IPS DF 4.7 (cell line): ENCODE data around the gene PNMT.
"Not testable (repeated sequence)": the region's sequence is repeated elsewhere in the genome, so short reads cannot be mapped to it uniquely, and the experiment has no call there.

Experiments used
- DNase-seq: peaks from one replicate; pipeline ENCODE4 v3.0.0-alpha.2; 2013; ENCODE audit warnings: low spot score; ENCODE audit errors: extremely low read depth

The PNMT gene

GRCh38 chr17:39709319-39709997 lies 41.2 kb downstream of the PNMT start:
- DNase-seq = no peak

DNA sequence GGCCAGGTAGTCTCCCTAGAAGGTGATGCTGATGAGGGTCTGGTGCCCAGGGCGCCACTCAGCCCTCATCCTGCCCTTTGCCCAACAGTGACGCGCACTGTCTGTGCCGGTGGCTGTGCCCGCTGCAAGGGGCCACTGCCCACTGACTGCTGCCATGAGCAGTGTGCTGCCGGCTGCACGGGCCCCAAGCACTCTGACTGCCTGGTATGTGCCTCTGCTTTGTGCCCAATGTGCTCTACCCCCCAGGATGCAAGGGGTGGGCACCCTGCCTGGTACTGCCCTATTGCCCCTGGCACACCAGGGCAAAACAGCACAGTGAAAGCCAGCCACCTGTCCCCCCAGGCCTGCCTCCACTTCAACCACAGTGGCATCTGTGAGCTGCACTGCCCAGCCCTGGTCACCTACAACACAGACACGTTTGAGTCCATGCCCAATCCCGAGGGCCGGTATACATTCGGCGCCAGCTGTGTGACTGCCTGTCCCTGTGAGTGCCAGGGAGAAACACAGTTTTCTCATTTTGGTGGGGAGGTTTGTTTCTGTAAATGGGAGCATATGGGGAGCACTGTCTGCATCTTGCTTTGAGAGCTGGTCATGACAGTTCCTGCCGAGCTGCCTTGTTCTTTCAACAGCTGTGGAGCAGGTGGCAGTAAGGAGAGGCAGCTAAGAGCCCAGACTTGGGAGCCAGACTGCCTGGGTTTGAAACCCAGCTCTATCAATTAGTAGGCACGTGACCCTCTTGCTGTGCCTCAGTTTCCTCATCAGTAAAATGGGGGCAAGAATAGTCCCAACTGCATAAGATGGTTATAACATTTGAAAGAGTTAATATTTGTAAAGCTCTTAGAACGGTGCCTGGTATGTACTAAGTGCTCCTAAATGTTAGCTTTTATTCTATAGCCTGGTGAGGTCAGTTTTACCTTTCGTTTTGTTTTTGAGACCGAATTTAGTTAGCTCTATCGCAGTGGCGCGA lies 42.0 kb downstream of the PNMT start:
- no peak for DNase-seq

DNA sequence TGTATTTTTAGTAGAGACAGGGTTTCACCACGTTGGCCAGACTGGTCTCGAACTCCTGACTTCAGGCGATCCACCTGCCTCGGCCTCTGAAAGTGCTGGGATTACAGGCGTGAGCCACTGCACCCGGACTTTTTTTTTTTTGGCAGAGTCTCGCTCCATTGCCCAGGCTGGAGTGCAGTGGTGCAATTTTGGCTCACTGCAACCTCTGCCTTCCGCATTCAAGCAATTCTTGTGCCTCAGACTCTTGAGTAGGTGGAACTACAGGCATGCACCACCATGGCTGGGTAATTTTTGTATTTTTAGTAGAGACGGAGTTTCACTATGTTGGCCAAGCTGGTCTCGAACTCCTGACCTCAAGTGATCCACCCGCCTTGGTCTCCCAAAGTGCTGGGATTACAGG lies 42.8 kb downstream of the PNMT start:
- DNase-seq = not testable (repeated sequence)

GRCh38 chr17:39711851-39712250 lies 43.6 kb downstream of the PNMT start:
- DNase-seq = no peak

DNA sequence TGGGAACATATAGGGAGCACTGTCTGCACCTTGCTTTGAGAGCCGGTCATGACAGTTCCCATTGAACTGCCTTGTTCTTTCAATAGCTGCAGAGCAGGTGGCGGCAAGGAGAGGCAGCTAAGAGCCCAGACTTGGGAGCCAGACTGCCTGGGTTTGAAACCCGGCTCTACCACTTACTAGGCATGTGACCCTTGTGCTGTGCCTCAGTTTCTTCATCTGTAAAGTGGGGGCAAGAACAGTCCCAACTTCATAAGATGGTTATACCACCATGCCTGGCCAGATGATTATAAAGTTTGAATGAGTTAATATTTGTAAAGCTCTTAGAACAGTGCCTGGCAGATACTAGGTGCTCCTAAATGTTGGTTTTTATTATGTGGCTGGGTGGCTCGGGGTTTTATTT lies 46.0 kb downstream of the PNMT start:
- no peak for DNase-seq

DNA sequence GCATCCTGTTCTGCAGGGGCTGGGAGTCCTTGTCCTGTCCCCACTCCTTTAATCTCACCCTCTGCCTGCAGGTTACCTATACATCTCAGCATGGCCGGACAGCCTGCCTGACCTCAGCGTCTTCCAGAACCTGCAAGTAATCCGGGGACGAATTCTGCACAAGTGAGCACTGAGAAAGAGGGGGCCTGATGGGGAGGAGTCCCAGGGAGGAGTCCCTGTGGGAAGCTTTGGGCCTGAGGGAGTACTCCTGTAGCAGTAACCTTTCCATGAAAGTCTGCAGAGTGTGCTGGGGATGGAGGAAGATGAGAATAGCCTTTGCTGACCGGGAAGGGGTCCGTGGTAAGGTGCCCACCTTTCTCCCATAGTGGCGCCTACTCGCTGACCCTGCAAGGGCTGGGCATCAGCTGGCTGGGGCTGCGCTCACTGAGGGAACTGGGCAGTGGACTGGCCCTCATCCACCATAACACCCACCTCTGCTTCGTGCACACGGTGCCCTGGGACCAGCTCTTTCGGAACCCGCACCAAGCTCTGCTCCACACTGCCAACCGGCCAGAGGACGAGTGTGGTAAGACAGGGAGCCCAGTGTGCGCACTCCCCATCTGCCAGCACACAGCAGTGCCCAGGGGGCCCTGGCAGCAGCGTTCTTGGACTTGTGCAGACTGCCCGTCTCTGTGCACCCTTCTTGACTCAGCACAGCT lies 47.3 kb downstream of the PNMT start:
- no peak for DNase-seq

- DNase-seq = no peak
These were observed 48.0 kb downstream of the PNMT start for GRCh38 chr17:39716073-39716818.

GRCh38 chr17:39716879-39717536 lies 48.8 kb downstream of the PNMT start:
- no peak for DNase-seq

DNA sequence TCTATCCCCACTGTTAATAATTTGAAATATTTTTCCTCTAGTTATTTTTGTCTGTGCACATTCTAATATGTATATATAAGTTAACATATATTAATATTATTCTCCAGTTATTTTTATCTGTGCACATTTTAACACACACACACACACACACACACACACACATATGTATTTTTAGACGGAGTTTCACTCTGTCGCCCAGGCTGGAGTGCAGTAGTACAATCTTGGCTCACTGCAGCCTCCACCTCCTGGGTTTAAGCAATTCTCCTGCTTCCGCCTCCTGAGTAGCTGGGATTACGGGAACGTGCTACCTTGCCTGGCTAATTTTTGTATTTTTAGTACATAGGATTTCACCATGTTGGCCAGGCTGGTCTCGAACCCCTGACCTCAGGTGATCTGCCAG lies 49.4 kb downstream of the PNMT start:
- DNase-seq = no peak

DNA sequence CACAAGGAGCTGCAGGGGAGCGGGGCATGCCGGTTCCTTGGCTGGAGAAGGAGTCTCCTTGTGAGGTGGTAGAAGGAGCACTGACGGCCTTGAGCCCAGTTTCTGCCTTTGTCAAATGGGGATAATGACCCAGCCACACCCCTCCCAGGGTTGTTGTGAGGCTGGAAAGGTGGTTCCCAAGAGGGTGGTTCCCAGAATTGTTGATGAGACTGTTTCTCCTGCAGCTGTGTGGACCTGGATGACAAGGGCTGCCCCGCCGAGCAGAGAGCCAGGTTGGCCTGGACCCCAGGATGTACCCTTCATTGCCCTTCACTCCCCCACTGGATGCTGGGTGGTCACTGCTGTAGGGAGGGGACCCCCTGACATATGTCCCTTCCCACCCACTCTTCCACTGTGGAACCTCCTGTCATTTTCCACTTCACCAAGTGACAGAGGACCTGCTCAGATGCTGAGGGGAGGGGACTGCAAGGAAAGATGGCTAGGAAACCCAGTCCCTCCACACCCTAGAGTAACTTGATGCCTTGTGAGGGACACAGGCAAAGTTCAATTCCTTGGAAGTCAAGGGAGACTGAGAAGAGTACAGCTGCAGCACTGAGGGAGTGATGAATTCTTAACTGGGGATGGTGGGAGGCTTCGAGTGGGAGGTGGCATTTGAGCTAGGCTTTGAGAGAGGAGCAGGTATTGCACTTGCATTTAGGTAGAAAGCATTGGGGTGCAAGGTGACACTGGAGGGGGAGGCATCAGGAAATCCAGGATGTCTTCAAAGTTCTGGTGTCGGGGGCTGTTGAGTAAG lies 51.5 kb downstream of the PNMT start:
- no peak for DNase-seq
